K562 (cell line): ENCODE results near the gene BLTP3B.

Source experiments
- PURB ChIP-seq: sonication (generic); formaldehyde crosslinking; IDR thresholded peaks from 2 replicates; pipeline ENCODE4 v1.9.0; 2021; ENCODE audit warnings: low read depth, mild to moderate bottlenecking, missing genetic modification reagents
- RBM22 ChIP-seq: fragments of 200-400 bp; formaldehyde crosslinking; IDR thresholded peaks from 2 replicates; pipeline ENCODE4 v1.6.1; 2018; ENCODE audit warnings: low read length, low read depth; ENCODE audit not compliant: poor library complexity, severe bottlenecking
- SRF ChIP-seq, 2 experiments: fragments of 250-450, 450-650 bp in 1 of 2; sonication (Bioruptor Pico) in 1 of 2; sonication (generic) in 1 of 2; formaldehyde crosslinking; IDR thresholded peaks; 2 replicates each; pipeline versions ENCODE4 v1.5.0 to v1.5.1; 2020 to 2022; ENCODE audit warnings: mild to moderate bottlenecking in 1 of 2, missing genetic modification reagents in 1 of 2
- ZNF224 ChIP-seq: sonication (generic); formaldehyde crosslinking; IDR thresholded peaks from 2 replicates; pipeline ENCODE4 v1.8.0; 2022; ENCODE audit warnings: mild to moderate bottlenecking, missing genetic modification reagents
- ZNF274 ChIP-seq: IDR thresholded peaks from 2 replicates; pipeline ENCODE4 v1.6.1; 2011; ENCODE audit warnings: low read depth, mild to moderate bottlenecking, low read length, moderate library complexity, borderline replicate concordance

DNA sequence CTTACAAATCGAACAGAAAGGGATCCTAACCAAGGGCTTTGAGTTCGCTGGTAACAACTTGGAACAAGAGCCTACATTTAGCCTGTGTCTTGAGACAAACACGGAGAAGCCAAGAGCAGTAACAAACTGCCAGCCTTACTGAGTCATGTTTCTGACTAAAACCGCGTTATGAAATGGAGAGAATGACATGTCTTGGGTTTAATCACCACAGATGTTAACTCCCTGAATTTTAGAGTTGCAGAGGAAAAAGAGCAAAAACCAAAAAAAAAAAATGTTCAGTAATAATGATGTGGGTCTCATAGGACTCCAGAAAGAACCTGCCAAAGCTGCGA, 1.0 kb downstream of the BLTP3B start:
- TF ChIP-seq ZNF274 (no peak), SRF (CRISPR knock-in tag; IDR thresholded peaks at IDR 0.05) (no peak), RBM22 (no peak), ZNF224 (CRISPR knock-in tag) (no peak), PURB (CRISPR knock-in tag) (no peak)
